HEK293T (cell line): ENCODE data around the gene CASZ1.

ENCODE experiments used
- ARNT ChIP-seq: fragments of 450-650 bp; IDR thresholded peaks from 2 replicates; pipeline ENCODE4 v1.6.1; 2017; ENCODE audit warnings: mild to moderate bottlenecking
- BHLHE40 ChIP-seq: fragments of 450-650 bp; IDR thresholded peaks from 2 replicates; pipeline ENCODE4 v1.6.1; 2016; ENCODE audit warnings: mild to moderate bottlenecking, moderate library complexity, borderline replicate concordance
- CTBP1 ChIP-seq: fragments of 450-650 bp; IDR thresholded peaks from 2 replicates; pipeline ENCODE4 v1.6.1; 2016; ENCODE audit warnings: borderline replicate concordance
- ELF4 ChIP-seq: fragments of 450-650 bp; IDR thresholded peaks from 2 replicates; pipeline ENCODE4 v1.6.1; 2017; ENCODE audit warnings: antibody characterized with exemption
- FOXA1 ChIP-seq: fragments of 450-650 bp; IDR thresholded peaks from 2 replicates; pipeline ENCODE4 v1.6.1; 2016; ENCODE audit warnings: mild to moderate bottlenecking
- HDGF ChIP-seq: fragments of 450-650 bp; IDR thresholded peaks from 2 replicates; pipeline ENCODE4 v1.6.1; 2017; ENCODE audit warnings: antibody characterized with exemption, borderline replicate concordance
- L3MBTL2 ChIP-seq: fragments of 450-650 bp; conservative IDR thresholded peaks from 2 replicates; pipeline ENCODE4 v1.6.1; 2016; ENCODE audit warnings: mild to moderate bottlenecking
- LEF1 ChIP-seq: fragments of 450-650 bp; IDR thresholded peaks from 2 replicates; pipeline ENCODE4 v1.6.1; 2017; ENCODE audit warnings: mild to moderate bottlenecking, borderline replicate concordance
- NFRKB ChIP-seq: fragments of 450-650 bp; IDR thresholded peaks from 2 replicates; pipeline ENCODE4 v1.6.1; 2016; ENCODE audit warnings: mild to moderate bottlenecking, moderate library complexity
- SP1 ChIP-seq: fragments of 450-650 bp; IDR thresholded peaks from 2 replicates; pipeline ENCODE4 v1.6.1; 2017
- SUZ12 ChIP-seq: fragments of 450-650 bp; IDR thresholded peaks from 2 replicates; pipeline ENCODE4 v1.6.1; 2016; ENCODE audit warnings: mild to moderate bottlenecking
- TARDBP ChIP-seq: fragments of 450-650 bp; IDR thresholded peaks from 2 replicates; pipeline ENCODE4 v1.6.1; 2016
- ZNF384 ChIP-seq: fragments of 450-650 bp; IDR thresholded peaks from 2 replicates; pipeline ENCODE4 v1.6.1; 2016

DNA sequence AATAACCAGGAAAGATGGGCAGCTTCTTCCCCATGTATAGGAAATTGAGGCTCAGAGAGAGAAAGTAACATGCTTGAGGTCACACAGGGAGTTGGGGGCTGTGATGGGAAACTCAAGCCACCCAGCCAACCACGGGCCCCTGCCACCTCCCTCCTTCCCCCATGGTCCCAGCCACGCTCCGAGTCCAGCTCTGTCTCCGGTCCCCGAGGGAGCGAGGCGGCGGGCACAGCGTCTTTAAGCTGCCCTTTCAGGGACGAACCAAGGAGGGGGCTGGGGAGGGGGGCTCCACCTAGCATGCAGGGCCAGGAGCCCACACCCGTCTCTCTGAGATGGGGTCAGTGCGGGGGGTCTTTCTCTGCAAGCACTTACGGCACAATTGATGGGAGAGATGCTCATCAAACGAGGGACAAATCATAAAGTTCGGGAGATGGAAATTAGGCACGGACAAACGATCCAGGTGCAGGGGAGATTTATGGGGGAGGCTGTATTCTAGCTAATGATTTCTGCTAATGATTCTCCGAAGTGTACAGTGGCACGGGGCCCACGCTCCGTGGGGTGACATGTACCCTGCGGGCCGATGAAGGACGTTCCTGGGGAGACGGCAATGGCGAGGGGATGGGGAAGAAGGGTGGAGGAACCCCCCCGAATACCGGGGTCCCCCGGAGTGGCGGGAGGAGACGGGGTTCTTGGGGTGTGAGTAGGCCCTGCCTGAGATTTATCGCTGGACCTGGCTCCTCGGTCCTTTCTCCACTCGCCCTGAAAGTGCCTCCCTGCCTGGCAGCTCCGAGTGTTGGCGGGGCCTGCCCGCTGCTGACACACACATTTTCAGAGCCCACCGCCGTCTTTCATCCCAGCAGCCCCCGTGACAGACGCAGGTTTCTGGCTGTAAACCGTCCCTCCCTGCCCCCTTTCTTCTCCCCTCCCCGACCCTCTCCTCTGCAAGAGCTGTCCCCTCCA lies 31.2 kb upstream of the CASZ1 start:
- TF ChIP-seq ELF4: no peak
- TF ChIP-seq SUZ12: no peak
- no peak for TF ChIP-seq SP1
- TF ChIP-seq HDGF: no peak
- no peak for TF ChIP-seq FOXA1
- TF ChIP-seq TARDBP: no peak
- no peak for TF ChIP-seq NFRKB
- no peak for TF ChIP-seq LEF1
- no peak for TF ChIP-seq L3MBTL2
- TF ChIP-seq ARNT: no peak
- no peak for TF ChIP-seq CTBP1
- TF ChIP-seq ZNF384: no peak
- no peak for TF ChIP-seq BHLHE40
